ENCODE results near the gene MTERF2. TPM values are rescaled to one million over a fixed set of nuclear protein-coding genes. Genes with fewer than 3 reads are reported as not detected.

MTERF2 gene
- total and polyA plus RNA-seq, 2 donors (not counting 3 experiments of a cell fraction or from before 2014, with no cell fraction given): 3.4 to 9.6 TPM

DNA sequence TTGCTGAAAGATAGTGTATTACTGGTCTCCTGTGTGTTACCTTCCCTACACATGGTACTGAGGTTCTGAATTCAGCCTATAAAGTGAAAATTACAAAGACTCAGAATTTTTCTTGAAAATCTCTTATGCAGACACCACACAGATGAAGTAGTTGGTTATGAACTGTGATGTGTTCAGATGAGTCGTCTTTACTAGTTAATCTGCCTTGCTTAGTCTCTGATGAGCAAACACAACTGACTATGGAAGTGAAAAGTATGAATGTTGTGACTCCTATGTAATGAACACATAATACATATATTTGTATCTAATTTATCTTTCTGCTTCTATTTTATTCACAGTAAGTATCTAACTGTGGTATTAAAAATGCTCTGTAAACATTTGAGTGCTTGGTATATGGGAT lies 4.7 kb downstream of the MTERF2 start:
- Histone ChIP-seq H3K4me1 (ENCODE audit: control insufficient read depth, extremely low read depth, insufficient read depth, low read length) (peaks cover 14% of the 10 kb centered on the region), H4K20me1 (replicated peaks; ENCODE audit: control insufficient read depth, extremely low read depth, insufficient read depth, low read length) (no peaks in the 10 kb centered on the region), H3K27me3 (ENCODE audit: control insufficient read depth in 2 of 2, insufficient read depth in 2 of 2, low read length in 2 of 2) (no peaks in the 10 kb centered on the region), H3K4me2 (ENCODE audit: insufficient read depth, low read length) (no peak overlapping the region), H3K4me3 (replicated peaks in 1 of 3; ENCODE audit: insufficient read depth in 1 of 3, low read depth in 1 of 3, low read length in 3 of 3) (no peak overlapping the region), H3K9me1 (replicated peaks; ENCODE audit: control insufficient read depth, extremely low read depth, insufficient read depth, low read length) (no peaks in the 10 kb centered on the region), H3K9me3 (replicated peaks; ENCODE audit: control insufficient read depth, insufficient read depth, low read length) (no peaks in the 10 kb centered on the region), H2AFZ (ENCODE audit: low read depth, low read length) (no peak overlapping the region), H3K36me3 (ENCODE audit: control insufficient read depth in 2 of 2, extremely low read depth in 1 of 2, insufficient read depth in 2 of 2, low read length in 2 of 2) (peaks cover 2 to 3% of the 10 kb centered on the region in 2 experiments), H3K9ac (replicated peaks; ENCODE audit: extremely low read depth, insufficient read depth, low read length) (no peak overlapping the region), H3K79me2 (ENCODE audit: control insufficient read depth, insufficient read depth, low read length) (no peaks in the 10 kb centered on the region), H3K27ac (ENCODE audit: insufficient read depth, low read depth, low read length) (no peak overlapping the region)
- FAIRE-seq: no peak
- no TSS peak for BruUV-seq (replicated peaks)
- POLR2A ChIA-PET: no interaction called here
- DNase-seq (ENCODE audit: low read depth, low spot score): no peak
- dilution Hi-C loops (cut with MboI; ENCODE audit: extremely low pct_ligation_motif_present, low sequenced_read_pairs): no loop called here
- no peak for TF ChIP-seq POLR2AphosphoS5 (IDR thresholded peaks at IDR 0.05; ENCODE audit: insufficient read depth, low read depth, low read length)
- TF ChIP-seq, protein P1, sequence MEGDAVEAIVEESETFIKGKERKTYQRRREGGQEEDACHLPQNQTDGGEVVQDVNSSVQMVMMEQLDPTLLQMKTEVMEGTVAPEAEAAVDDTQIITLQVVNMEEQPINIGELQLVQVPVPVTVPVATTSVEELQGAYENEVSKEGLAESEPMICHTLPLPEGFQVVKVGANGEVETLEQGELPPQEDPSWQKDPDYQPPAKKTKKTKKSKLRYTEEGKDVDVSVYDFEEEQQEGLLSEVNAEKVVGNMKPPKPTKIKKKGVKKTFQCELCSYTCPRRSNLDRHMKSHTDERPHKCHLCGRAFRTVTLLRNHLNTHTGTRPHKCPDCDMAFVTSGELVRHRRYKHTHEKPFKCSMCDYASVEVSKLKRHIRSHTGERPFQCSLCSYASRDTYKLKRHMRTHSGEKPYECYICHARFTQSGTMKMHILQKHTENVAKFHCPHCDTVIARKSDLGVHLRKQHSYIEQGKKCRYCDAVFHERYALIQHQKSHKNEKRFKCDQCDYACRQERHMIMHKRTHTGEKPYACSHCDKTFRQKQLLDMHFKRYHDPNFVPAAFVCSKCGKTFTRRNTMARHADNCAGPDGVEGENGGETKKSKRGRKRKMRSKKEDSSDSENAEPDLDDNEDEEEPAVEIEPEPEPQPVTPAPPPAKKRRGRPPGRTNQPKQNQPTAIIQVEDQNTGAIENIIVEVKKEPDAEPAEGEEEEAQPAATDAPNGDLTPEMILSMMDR (IDR thresholded peaks at IDR 0.05; ENCODE audit: extremely low read depth in 1 of 2, insufficient read depth in 1 of 2, low read depth in 1 of 2, low read length in 2 of 2): no peak
- no peak for TF ChIP-seq JUN (IDR thresholded peaks at IDR 0.05; ENCODE audit: borderline replicate concordance, insufficient read depth, insufficient read length, low read depth)
- no peak for TF ChIP-seq MYC (IDR thresholded peaks at IDR 0.05; ENCODE audit: low read depth, low read length)
- no peak for TF ChIP-seq EZH2 (IDR thresholded peaks at IDR 0.05; ENCODE audit: borderline replicate concordance, low read depth, low read length, severe bottlenecking)
- TF ChIP-seq, protein P2, sequence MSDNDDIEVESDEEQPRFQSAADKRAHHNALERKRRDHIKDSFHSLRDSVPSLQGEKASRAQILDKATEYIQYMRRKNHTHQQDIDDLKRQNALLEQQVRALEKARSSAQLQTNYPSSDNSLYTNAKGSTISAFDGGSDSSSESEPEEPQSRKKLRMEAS (IDR thresholded peaks at IDR 0.05; ENCODE audit: insufficient read depth, insufficient read length): no peak
- TF ChIP-seq GATA2 (IDR thresholded peaks at IDR 0.05; ENCODE audit: insufficient read depth, insufficient read length, low read depth, low read length): no peak
- no peak for TF ChIP-seq POLR2A (IDR thresholded peaks at IDR 0.05; ENCODE audit: low read depth, low read length)
- no peak for TF ChIP-seq FOS (IDR thresholded peaks at IDR 0.05; ENCODE audit: borderline replicate concordance, insufficient read depth, low read length)
- CTCF ChIA-PET: interaction anchor here (0.7 to 1.7 kb wide), 2 partner anchors 10 to 122 kb away, joined by 3 to 6 read pairs; no protein-coding TSS in a partner anchor
- intact Hi-C loops (cut with micrococcal nuclease): no loop called here
